GM21447 (cell line): ENCODE measurements around the gene DNAJC5.
"Not testable (repeated sequence)": the region's sequence is repeated elsewhere in the genome, so short reads cannot be mapped to it uniquely, and the experiment has no call there.

Experiments
- ATAC-seq: cut with Tn5 transposase; IDR thresholded peaks from one replicate; pipeline ENCODE4 v1.9.1; 2021; ENCODE audit not compliant: unreplicated experiment

Gene DNAJC5

GRCh38 chr20:63894358-63895201 lies at the start of gene DNAJC5:
TSS of gene DNAJC5 (plus strand) at chr20:63895126. CDS start at chr20:63928346, 33,220 bp downstream.
- ATAC-seq: peak; percentile 61

- no peak for ATAC-seq
Measured at GRCh38 chr20:63846128-63846771, 48.7 kb upstream of the DNAJC5 start.

GRCh38 chr20:63846888-63847236 lies 48.1 kb upstream of the DNAJC5 start:
- no peak for ATAC-seq

GRCh38 chr20:63847237-63848002 lies 47.5 kb upstream of the DNAJC5 start:
- ATAC-seq: no peak

- ATAC-seq: no peak
Measured at GRCh38 chr20:63848003-63848911, 46.7 kb upstream of the DNAJC5 start.

GRCh38 chr20:63850689-63851547 lies 44.0 kb upstream of the DNAJC5 start:
- peak; percentile 85 for ATAC-seq

GRCh38 chr20:63851548-63851943 lies 43.4 kb upstream of the DNAJC5 start:
- ATAC-seq: not testable (repeated sequence)

GRCh38 chr20:63853733-63854068 lies 41.2 kb upstream of the DNAJC5 start:
- ATAC-seq: not testable (repeated sequence)

GRCh38 chr20:63854069-63854765 lies 40.7 kb upstream of the DNAJC5 start:
- no peak for ATAC-seq

GRCh38 chr20:63854766-63855362 lies 40.1 kb upstream of the DNAJC5 start:
- no peak for ATAC-seq

GRCh38 chr20:63855363-63856097 lies 39.4 kb upstream of the DNAJC5 start:
- no peak for ATAC-seq

- no peak for ATAC-seq
Measured at GRCh38 chr20:63856098-63856511, 38.8 kb upstream of the DNAJC5 start.

GRCh38 chr20:63857764-63858392 lies 37.0 kb upstream of the DNAJC5 start:
- no peak for ATAC-seq

GRCh38 chr20:63858393-63859165 lies 36.3 kb upstream of the DNAJC5 start:
- no peak for ATAC-seq

- ATAC-seq: no peak
Measured at GRCh38 chr20:63859166-63859699, 35.7 kb upstream of the DNAJC5 start.

GRCh38 chr20:63860325-63861051 lies 34.4 kb upstream of the DNAJC5 start:
- no peak for ATAC-seq
